ENCODE results near the gene TSEN54.

The TSEN54 gene

DNA sequence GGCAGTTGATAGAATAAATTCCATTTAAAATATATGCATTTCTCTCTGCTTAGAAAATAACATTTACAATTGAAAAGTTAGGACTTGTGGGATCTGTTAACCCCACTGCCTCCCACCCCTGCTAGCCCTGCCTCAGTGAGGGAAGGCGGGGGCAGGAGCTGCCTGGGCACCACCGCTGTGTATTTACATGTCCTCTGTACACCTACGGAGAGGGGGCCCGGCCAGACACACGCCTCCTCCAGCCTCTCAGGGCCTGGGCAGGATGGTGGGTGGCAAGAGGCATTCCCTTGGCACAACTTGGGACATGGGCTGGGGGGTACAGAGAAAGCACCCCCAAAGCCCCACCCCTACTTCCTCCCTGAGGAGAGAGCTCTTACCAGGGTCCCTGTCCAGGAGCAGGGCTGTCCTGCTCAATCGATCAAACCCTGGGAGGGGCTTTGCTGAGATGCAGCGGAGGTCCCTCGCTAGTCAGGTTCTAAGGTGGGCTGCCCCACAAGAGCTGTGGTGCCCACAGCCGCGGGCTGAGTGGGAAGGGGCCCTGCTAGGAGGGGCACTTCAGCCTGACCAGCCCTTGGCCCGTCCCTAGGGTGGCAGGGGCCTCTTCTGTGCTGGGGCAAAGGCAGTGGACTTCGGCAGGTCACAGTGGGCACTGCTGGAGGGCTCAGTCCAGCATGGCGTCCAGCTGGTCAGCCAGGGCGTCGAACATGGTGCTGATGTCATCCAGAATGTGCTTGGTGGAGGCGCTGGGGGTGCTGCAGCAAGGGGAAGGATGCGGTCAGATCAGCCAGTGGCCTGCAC is 15.7 kb upstream of the TSEN54 start:
- peaks cover 78% of the 10 kb centered on the region for H3K36me3 ChIP-seq (ENCODE audit: insufficient read depth, low read length)
- H3K4me2 ChIP-seq (ENCODE audit: insufficient read depth, low read length) = no peak overlapping the region
- no peak overlapping the region for H2AFZ ChIP-seq (ENCODE audit: low read depth, low read length)
- no peak overlapping the region for H3K4me3 ChIP-seq (ENCODE audit: low read depth in 1 of 2, low read length in 2 of 2)
- no peaks in the 10 kb centered on the region for H3K27me3 ChIP-seq (ENCODE audit: insufficient read depth, low read length, poor library complexity)
- no peak for TF ChIP-seq EZH2 (IDR thresholded peaks at IDR 0.05; ENCODE audit: borderline replicate concordance, low read depth, low read length, severe bottlenecking)
- TF ChIP-seq, protein P1, sequence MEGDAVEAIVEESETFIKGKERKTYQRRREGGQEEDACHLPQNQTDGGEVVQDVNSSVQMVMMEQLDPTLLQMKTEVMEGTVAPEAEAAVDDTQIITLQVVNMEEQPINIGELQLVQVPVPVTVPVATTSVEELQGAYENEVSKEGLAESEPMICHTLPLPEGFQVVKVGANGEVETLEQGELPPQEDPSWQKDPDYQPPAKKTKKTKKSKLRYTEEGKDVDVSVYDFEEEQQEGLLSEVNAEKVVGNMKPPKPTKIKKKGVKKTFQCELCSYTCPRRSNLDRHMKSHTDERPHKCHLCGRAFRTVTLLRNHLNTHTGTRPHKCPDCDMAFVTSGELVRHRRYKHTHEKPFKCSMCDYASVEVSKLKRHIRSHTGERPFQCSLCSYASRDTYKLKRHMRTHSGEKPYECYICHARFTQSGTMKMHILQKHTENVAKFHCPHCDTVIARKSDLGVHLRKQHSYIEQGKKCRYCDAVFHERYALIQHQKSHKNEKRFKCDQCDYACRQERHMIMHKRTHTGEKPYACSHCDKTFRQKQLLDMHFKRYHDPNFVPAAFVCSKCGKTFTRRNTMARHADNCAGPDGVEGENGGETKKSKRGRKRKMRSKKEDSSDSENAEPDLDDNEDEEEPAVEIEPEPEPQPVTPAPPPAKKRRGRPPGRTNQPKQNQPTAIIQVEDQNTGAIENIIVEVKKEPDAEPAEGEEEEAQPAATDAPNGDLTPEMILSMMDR (IDR thresholded peaks at IDR 0.05; ENCODE audit: borderline replicate concordance, extremely low read depth, low read length, poor library complexity, severe bottlenecking) = no peak
- H3K9ac ChIP-seq (ENCODE audit: low read depth, low read length) = no peak overlapping the region
- H4K20me1 ChIP-seq (ENCODE audit: insufficient read depth, low read length) = peaks cover 15% of the 10 kb centered on the region; the same call in 1 of the 2 replicates
- H3K79me2 ChIP-seq (ENCODE audit: insufficient read depth, low read length) = no peaks in the 10 kb centered on the region
- no peaks in the 10 kb centered on the region for H3K9me3 ChIP-seq (ENCODE audit: insufficient read depth, low read length, severe bottlenecking)
- no peak overlapping the region for H3K27ac ChIP-seq (ENCODE audit: low read length)
- DNase-seq = no peak
- no peak for ATAC-seq (ENCODE audit: insufficient read depth, low read depth)
- no peaks in the 10 kb centered on the region for H3K4me1 ChIP-seq (ENCODE audit: insufficient read depth, low read length)

DNA sequence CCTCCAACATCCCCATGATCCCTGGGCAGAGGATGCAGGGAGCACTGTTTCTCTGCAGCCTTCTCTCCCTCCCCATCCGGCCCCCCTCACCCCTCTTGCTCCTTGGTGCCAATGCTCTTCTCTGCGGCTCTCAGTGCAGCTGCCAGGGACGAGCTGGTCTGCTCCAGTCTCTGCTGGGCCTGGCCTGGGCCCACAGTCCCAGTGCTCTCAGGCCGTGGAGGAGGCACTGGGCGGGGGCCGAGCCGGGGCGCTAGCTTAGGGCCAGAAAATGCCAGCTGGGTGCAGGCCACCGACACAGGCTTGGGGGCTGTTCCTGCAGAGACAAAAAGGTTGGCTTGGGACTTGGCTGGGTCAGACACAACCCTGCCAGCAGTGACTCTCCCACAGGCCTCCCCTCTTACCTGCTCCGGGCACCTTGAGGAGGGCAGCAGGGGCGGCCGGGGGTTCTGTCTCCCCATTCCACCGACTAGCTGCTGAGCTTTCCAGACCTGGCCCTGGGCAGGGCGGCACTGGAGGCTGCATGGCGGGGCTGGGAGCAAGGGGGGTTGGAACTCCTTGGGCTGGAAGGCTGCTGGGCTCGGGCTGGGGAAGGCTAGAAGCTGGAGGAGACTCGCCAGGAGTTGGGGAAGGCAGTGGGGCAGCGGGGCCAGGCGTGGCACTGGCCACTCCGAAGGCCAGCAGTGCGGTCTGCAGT is 14.8 kb upstream of the TSEN54 start:
- no peaks in the 10 kb centered on the region for H3K27me3 ChIP-seq (ENCODE audit: insufficient read depth, low read length, poor library complexity)
- ATAC-seq (ENCODE audit: insufficient read depth, low read depth) = no peak
- no peak overlapping the region for H3K4me3 ChIP-seq (ENCODE audit: low read depth in 1 of 2, low read length in 2 of 2)
- no peaks in the 10 kb centered on the region for H3K4me1 ChIP-seq (ENCODE audit: insufficient read depth, low read length)
- H2AFZ ChIP-seq (ENCODE audit: low read depth, low read length) = no peak overlapping the region
- peaks cover 78% of the 10 kb centered on the region for H3K36me3 ChIP-seq (ENCODE audit: insufficient read depth, low read length)
- no peaks in the 10 kb centered on the region for H3K9me3 ChIP-seq (ENCODE audit: insufficient read depth, low read length, severe bottlenecking)
- TF ChIP-seq EZH2 (IDR thresholded peaks at IDR 0.05; ENCODE audit: borderline replicate concordance, low read depth, low read length, severe bottlenecking) = no peak
- TF ChIP-seq, protein P1 (IDR thresholded peaks at IDR 0.05; ENCODE audit: borderline replicate concordance, extremely low read depth, low read length, poor library complexity, severe bottlenecking) = no peak
- no peak overlapping the region for H3K27ac ChIP-seq (ENCODE audit: low read length)
- DNase-seq = no peak
- H3K79me2 ChIP-seq (ENCODE audit: insufficient read depth, low read length) = no peaks in the 10 kb centered on the region
- no peak overlapping the region for H3K4me2 ChIP-seq (ENCODE audit: insufficient read depth, low read length)
- H3K9ac ChIP-seq (ENCODE audit: low read depth, low read length) = no peak overlapping the region
- H4K20me1 ChIP-seq (ENCODE audit: insufficient read depth, low read length) = peaks cover 15% of the 10 kb centered on the region; the same call in 1 of the 2 replicates

DNA sequence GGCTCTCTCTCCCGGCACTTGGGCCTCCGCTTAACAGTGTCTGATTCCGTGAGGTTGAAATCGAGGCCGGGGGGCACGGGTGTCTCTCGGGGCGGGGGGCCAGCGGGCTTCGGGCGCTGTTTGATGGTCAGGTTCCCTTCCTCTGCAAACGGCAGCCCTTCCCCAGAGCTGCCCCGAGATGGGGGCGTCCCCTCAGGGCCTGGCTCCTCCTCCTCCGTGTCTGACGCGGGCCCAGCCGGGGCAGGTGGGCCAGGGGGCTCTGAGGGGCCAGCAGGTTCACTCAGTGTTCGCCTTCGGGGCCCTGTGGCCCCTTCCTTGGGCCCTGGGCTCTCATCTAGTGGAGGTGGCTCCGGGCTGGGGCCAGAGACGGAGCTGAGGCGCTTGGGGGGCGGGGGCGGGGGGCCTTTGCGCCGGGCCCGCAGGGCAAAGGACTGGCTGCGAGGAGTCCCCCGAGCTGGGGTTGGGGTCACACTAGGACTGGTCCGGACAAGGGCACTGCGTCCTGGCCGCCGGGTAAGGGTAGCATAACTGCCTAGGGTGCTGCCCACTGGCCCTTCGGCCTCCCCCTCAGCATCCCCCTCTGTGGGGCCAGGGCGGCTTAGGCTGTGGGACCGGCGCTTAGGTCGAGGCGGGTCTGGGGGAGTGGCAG is 14.1 kb upstream of the TSEN54 start:
- ATAC-seq (ENCODE audit: insufficient read depth, low read depth) = no peak
- Histone ChIP-seq H3K9ac (ENCODE audit: low read depth, low read length) (no peak overlapping the region), H4K20me1 (ENCODE audit: insufficient read depth, low read length) (peaks cover 14% of the 10 kb centered on the region), H3K27me3 (ENCODE audit: insufficient read depth, low read length, poor library complexity) (no peaks in the 10 kb centered on the region), H3K79me2 (ENCODE audit: insufficient read depth, low read length) (no peaks in the 10 kb centered on the region), H3K4me3 (ENCODE audit: low read depth in 1 of 2, low read length in 2 of 2) (no peak overlapping the region), H3K36me3 (ENCODE audit: insufficient read depth, low read length) (peaks cover 79% of the 10 kb centered on the region), H3K4me2 (ENCODE audit: insufficient read depth, low read length) (no peak overlapping the region), H3K27ac (ENCODE audit: low read length) (no peak overlapping the region), H3K4me1 (ENCODE audit: insufficient read depth, low read length) (no peaks in the 10 kb centered on the region), H2AFZ (ENCODE audit: low read depth, low read length) (no peak overlapping the region), H3K9me3 (ENCODE audit: insufficient read depth, low read length, severe bottlenecking) (no peaks in the 10 kb centered on the region)
- DNase-seq = no peak
- TF ChIP-seq, protein P1 (IDR thresholded peaks at IDR 0.05; ENCODE audit: borderline replicate concordance, extremely low read depth, low read length, poor library complexity, severe bottlenecking) = no peak
- no peak for TF ChIP-seq EZH2 (IDR thresholded peaks at IDR 0.05; ENCODE audit: borderline replicate concordance, low read depth, low read length, severe bottlenecking)
